IMR-90 (cell line): ENCODE results near the gene C16orf89. TPM values are rescaled to one million over a fixed set of nuclear protein-coding genes. Genes with fewer than 3 reads are reported as not detected.

Source experiments
- ATAC-seq: fragments of 200-7000 bp; cut with Tn5 transposase; 2 replicates; pipeline ENCODE4 v1.9.1; 2020; ENCODE audit warnings: low read depth, mild to moderate bottlenecking, moderate library complexity
- BruUV-seq: library from RNA; stranded (reverse); fragments of 400-500 nt; replicated peaks from 2 replicates; lab custom pipeline; 2021; lab: Mats Ljungman, UMichigan
- CTCF ChIA-PET: fragments of 300-600 bp; formaldehyde crosslinking; extraction: SDS; loops from one replicate; lab custom pipeline; 2021; ENCODE audit warnings: antibody characterized with exemption; lab: Yijun Ruan, JAX
- POLR2A ChIA-PET: fragments of 300-600 bp; sonication (Branson Sonifier 250); formaldehyde crosslinking; loops from one replicate; lab custom pipeline; 2022; ENCODE audit warnings: antibody characterized with exemption; ENCODE audit not compliant: unreplicated experiment; lab: Charles Lee
- DNase-seq: peaks from one replicate; pipeline ENCODE4 v3.0.0; 2013
- H2AFZ ChIP-seq: replicated peaks from 2 replicates; pipeline ENCODE3; 2013; ENCODE audit warnings: low read length, mild to moderate bottlenecking; ENCODE audit not compliant: poor library complexity
- H2AK5ac ChIP-seq: 2 replicates; pipeline ENCODE4 v1.6.1; 2013; ENCODE audit warnings: low read depth, low read length, inconsistent platforms
- H2AK9ac ChIP-seq: replicated peaks from 2 replicates; pipeline ENCODE3; 2013; ENCODE audit warnings: mild to moderate bottlenecking, low read depth, low read length, moderate library complexity; ENCODE audit not compliant: poor library complexity
- H2BK120ac ChIP-seq: 2 replicates; pipeline ENCODE4 v1.6.1; 2013; ENCODE audit warnings: low read depth, low read length, inconsistent platforms
- H2BK15ac ChIP-seq: 3 replicates; pipeline ENCODE4 v1.6.1; 2013; ENCODE audit warnings: low read depth, low read length, inconsistent platforms
- H2BK20ac ChIP-seq: 2 replicates; pipeline ENCODE4 v1.6.1; 2013; ENCODE audit warnings: low read depth, mild to moderate bottlenecking, inconsistent platforms, low read length, moderate library complexity
- H2BK5ac ChIP-seq: 2 replicates; pipeline ENCODE4 v1.6.1; 2013; ENCODE audit warnings: mild to moderate bottlenecking, low read depth, low read length, inconsistent platforms; ENCODE audit not compliant: poor library complexity, severe bottlenecking
- H3K14ac ChIP-seq: replicated peaks from 2 replicates; pipeline ENCODE4 v1.6.1; 2013; ENCODE audit warnings: low read depth, low read length, inconsistent platforms
- H3K18ac ChIP-seq: 2 replicates; pipeline ENCODE4 v1.6.1; 2013; ENCODE audit warnings: low read depth, low read length, control low read depth
- H3K23ac ChIP-seq: 2 replicates; pipeline ENCODE4 v1.6.1; 2013; ENCODE audit warnings: low read depth, low read length, inconsistent platforms
- H3K27ac ChIP-seq: 2 replicates; pipeline ENCODE4 v1.5.1; 2013; ENCODE audit warnings: mild to moderate bottlenecking, control low read depth, low read length; ENCODE audit not compliant: insufficient read depth
- H3K27me3 ChIP-seq: 2 replicates; pipeline ENCODE4 v1.6.1; 2013; ENCODE audit warnings: low read length; ENCODE audit not compliant: control insufficient read depth, insufficient read depth
- H3K36me3 ChIP-seq: 2 replicates; pipeline ENCODE4 v1.6.1; 2013; ENCODE audit warnings: low read length, mixed read lengths; ENCODE audit not compliant: control insufficient read depth, insufficient read depth
- H3K4ac ChIP-seq: 2 replicates; pipeline ENCODE4 v1.6.1; 2013; ENCODE audit warnings: low read depth, low read length, inconsistent platforms
- H3K4me1 ChIP-seq: 2 replicates; pipeline ENCODE4 v1.6.1; 2013; ENCODE audit warnings: low read length, mixed read lengths; ENCODE audit not compliant: control insufficient read depth, insufficient read depth
- H3K4me2 ChIP-seq: 2 replicates; pipeline ENCODE4 v1.6.1; 2013; ENCODE audit warnings: low read depth, mild to moderate bottlenecking, control low read depth, low read length, moderate library complexity
- H3K4me3 ChIP-seq: 2 replicates; pipeline ENCODE4 v1.5.1; 2013; ENCODE audit warnings: low read depth, mild to moderate bottlenecking, control low read depth, low read length, moderate library complexity; ENCODE audit not compliant: insufficient read depth
- H3K56ac ChIP-seq: 2 replicates; pipeline ENCODE4 v1.6.1; 2013; ENCODE audit warnings: low read length, inconsistent platforms; ENCODE audit not compliant: insufficient read depth; ENCODE audit errors: extremely low read depth
- H3K79me1 ChIP-seq, 2 experiments: 2 replicates each; pipeline ENCODE4 v1.6.1; 2013; ENCODE audit warnings: low read length in 2 of 2, inconsistent platforms in 1 of 2, low read depth in 1 of 2
- H3K9ac ChIP-seq: 2 replicates; pipeline ENCODE4 v1.6.1; 2013; ENCODE audit warnings: low read depth, low read length, control low read depth
- H3K9me1 ChIP-seq: 2 replicates; pipeline ENCODE4 v1.6.1; 2013; ENCODE audit warnings: low read length, inconsistent platforms; ENCODE audit not compliant: insufficient read depth
- H3K9me3 ChIP-seq: 2 replicates; pipeline ENCODE4 v1.6.1; 2013; ENCODE audit warnings: low read length; ENCODE audit not compliant: control insufficient read depth, insufficient read depth
- H4K20me1 ChIP-seq: 2 replicates; pipeline ENCODE4 v1.6.1; 2013; ENCODE audit warnings: low read length, inconsistent platforms; ENCODE audit not compliant: insufficient read depth
- H4K5ac ChIP-seq: 2 replicates; pipeline ENCODE4 v1.6.1; 2013; ENCODE audit warnings: mild to moderate bottlenecking, low read depth, low read length, control low read depth
- H4K8ac ChIP-seq, 2 experiments: 2 replicates each; pipeline ENCODE4 v1.6.1; 2013; ENCODE audit warnings: low read depth in 2 of 2, low read length in 2 of 2, control low read depth in 1 of 2, inconsistent platforms in 1 of 2
- H4K91ac ChIP-seq: 2 replicates; pipeline ENCODE4 v1.6.1; 2013; ENCODE audit warnings: low read depth, low read length, inconsistent platforms; ENCODE audit not compliant: insufficient read depth
- BHLHE40 ChIP-seq: fragments of 150-350 bp; IDR thresholded peaks from 2 replicates; pipeline ENCODE4 v1.6.1; 2016; ENCODE audit warnings: mild to moderate bottlenecking, low read depth, low read length
- CEBPB ChIP-seq: IDR thresholded peaks from 2 replicates; pipeline ENCODE4 v1.6.1; 2012; ENCODE audit warnings: low read depth, low read length, improper control_type of control experiment
- CHD1 ChIP-seq: IDR thresholded peaks from 2 replicates; pipeline ENCODE4 v1.6.1; 2012; ENCODE audit warnings: low read depth, low read length, improper control_type of control experiment
- FOS ChIP-seq: fragments of 150-350 bp; IDR thresholded peaks from 2 replicates; pipeline ENCODE4 v1.6.1; 2016; ENCODE audit warnings: low read depth, low read length
- MAFK ChIP-seq: IDR thresholded peaks from 2 replicates; pipeline ENCODE4 v1.6.1; 2012; ENCODE audit warnings: low read depth, low read length, improper control_type of control experiment
- MAZ ChIP-seq: IDR thresholded peaks from 2 replicates; pipeline ENCODE4 v1.6.1; 2012; ENCODE audit warnings: low read depth, mild to moderate bottlenecking, low read length, improper control_type of control experiment, moderate library complexity, borderline replicate concordance
- MXI1 ChIP-seq: IDR thresholded peaks from 2 replicates; pipeline ENCODE4 v1.6.1; 2012; ENCODE audit warnings: low read depth, mild to moderate bottlenecking, low read length, moderate library complexity, borderline replicate concordance
- NFE2L2 ChIP-seq: fragments of 150-350 bp; IDR thresholded peaks from 2 replicates; pipeline ENCODE4 v1.6.1; 2016; ENCODE audit warnings: low read depth, mild to moderate bottlenecking, low read length
- POLR2A ChIP-seq: IDR thresholded peaks from 2 replicates; pipeline ENCODE4 v1.6.1; 2012; ENCODE audit warnings: mild to moderate bottlenecking, low read depth, low read length
- RAD21 ChIP-seq: IDR thresholded peaks from 2 replicates; pipeline ENCODE4 v1.6.1; 2012; ENCODE audit warnings: low read length, improper control_type of control experiment
- RCOR1 ChIP-seq: IDR thresholded peaks from 2 replicates; pipeline ENCODE4 v1.6.1; 2012; ENCODE audit warnings: mild to moderate bottlenecking, low read length, improper control_type of control experiment; ENCODE audit not compliant: insufficient replicate concordance
- RFX5 ChIP-seq: IDR thresholded peaks from 2 replicates; pipeline ENCODE4 v1.8.0; 2012; ENCODE audit warnings: low read depth, mild to moderate bottlenecking, low read length, moderate library complexity
- SMC3 ChIP-seq: fragments of 150-350 bp; IDR thresholded peaks from 2 replicates; pipeline ENCODE4 v1.6.1; 2016; ENCODE audit warnings: low read depth, mild to moderate bottlenecking, antibody characterized with exemption, low read length, moderate library complexity
- WGBS, 2 experiments: methylation state at CpG; one replicate each; pipeline versions ENCODE4 v1.1.5 to v1.1.7; 2013; ENCODE audit warnings: missing lambda C conversion rate in 2 of 2; ENCODE audit not compliant: insufficient read length in 1 of 2; ENCODE audit errors: extremely low coverage in 2 of 2; 5-methylcytosine and 5-hydroxymethylcytosine counted together
- dilution Hi-C: fragments of 300-500 bp; cut with HindIII; formaldehyde crosslinking; loops from one replicate; pipeline ENCODE4 v1.14.3; 2018; ENCODE audit warnings: low sequenced_read_pairs; ENCODE audit not compliant: unreplicated experiment
- in situ Hi-C: fragments of 300-500 bp; cut with MboI; formaldehyde crosslinking; loops from 3 replicates; pipeline ENCODE4 v1.14.3; 2019; ENCODE audit warnings: low sequenced_read_pairs, inconsistent platforms, mixed read lengths
- intact Hi-C: fragments of 100-400 bp; cut with micrococcal nuclease; formaldehyde crosslinking; loops from 2 replicates; pipeline ENCODE4 v1.10.0; 2022
- polyA plus RNA-seq, 3 experiments: library from polyadenylated mRNA; depleted of rRNA; stranded (reverse); fragments of >200 nt; gene quantifications; 2 replicates each; pipeline ENCODE4 v1.2.3, GENCODE V29; 2012; ENCODE audit warnings: low replicate concordance in 1 of 3
- total RNA-seq: library from RNA; depleted of rRNA; stranded (reverse); fragments of >200 nt; gene quantifications from 2 replicates; pipeline ENCODE4 v1.2.3, GENCODE V29; 2012
- TF ChIP-seq, protein P1 (sequence below): fragments of 150-350 bp; IDR thresholded peaks from 2 replicates; pipeline ENCODE4 v1.6.1; 2017; ENCODE audit warnings: mild to moderate bottlenecking, antibody characterized with exemption, low read length, low read depth
- TF ChIP-seq, protein P2 (sequence below): conservative IDR thresholded peaks from 2 replicates; pipeline ENCODE4 v1.5.1; 2012; ENCODE audit warnings: mild to moderate bottlenecking, low read depth, low read length, improper control_type of control experiment
- TF ChIP-seq, protein P3 (sequence below): fragments of 150-350 bp; IDR thresholded peaks from 2 replicates; pipeline ENCODE4 v1.6.1; 2016; ENCODE audit warnings: low read depth, mild to moderate bottlenecking, low read length, moderate library complexity, borderline replicate concordance

Gene C16orf89
- total and polyA plus RNA-seq, 2 of the 4 experiments (the other 2 are of a cell fraction), result 0.17 to 0.18 TPM

DNA sequence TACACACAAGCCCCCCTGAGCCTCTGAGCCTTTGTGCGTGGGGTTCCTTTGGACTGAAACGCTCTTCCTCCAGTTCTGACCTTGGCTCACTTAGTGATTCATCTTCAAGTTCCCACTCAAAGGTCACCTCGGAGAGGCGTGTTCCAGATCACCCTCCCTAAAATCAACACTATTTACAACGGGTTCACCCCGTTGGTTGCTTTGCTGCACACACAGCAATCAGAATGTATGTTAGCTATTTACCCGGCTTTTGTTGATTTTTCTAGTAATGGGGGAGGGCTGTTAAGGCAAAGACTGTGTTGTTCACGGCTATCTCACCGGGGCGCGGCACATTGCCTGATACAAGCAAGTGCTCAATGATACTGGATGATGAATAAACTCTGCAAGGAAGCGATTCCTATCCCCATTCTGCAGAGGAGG lies 33.0 kb downstream of the C16orf89 start:
- H3K27me3 ChIP-seq, result no peaks in the 10 kb centered on the region
- H3K4ac ChIP-seq, result no peak overlapping the region; the same call in 1 of the 2 replicates
- H3K56ac ChIP-seq, result no peak overlapping the region
- peak overlapping the region; percentile 98 for H3K4me2 ChIP-seq
- peaks cover 3 to 13% of the 10 kb centered on the region in 2 experiments; a peak in 2 of 4 replicates for H3K79me1 ChIP-seq
- H3K36me3 ChIP-seq, result 0 out of 2 replicates have a peak, but pooled peaks cover 1% of the 10 kb centered on the region
- H4K91ac ChIP-seq, result no peak overlapping the region
- H4K20me1 ChIP-seq, result no peaks in the 10 kb centered on the region
- peaks cover 3% of the 10 kb centered on the region; the same call in 1 of the 2 replicates for H3K4me1 ChIP-seq
- H3K9ac ChIP-seq, result peak overlapping the region; percentile 62
- H2BK15ac ChIP-seq, result no peak overlapping the region
- H2AFZ ChIP-seq, result peak overlapping the region; percentile 99
- H3K18ac ChIP-seq, result no peak overlapping the region
- H4K8ac ChIP-seq, result peak overlapping the region; percentile 85 to 90; a peak in 3 of 4 replicates
- CTCF ChIA-PET, result no interaction called here
- H2BK5ac ChIP-seq, result no peak overlapping the region
- TF ChIP-seq CEBPB (no peak), MXI1 (no peak), BHLHE40 (no peak), CHD1 (no peak), RFX5 (no peak), RAD21 (no peak), FOS (no peak), RCOR1 (no peak), NFE2L2 (no peak), MAZ (no peak), SMC3 (no peak), POLR2A (no peak), MAFK (no peak)
- TF ChIP-seq, protein P1, sequence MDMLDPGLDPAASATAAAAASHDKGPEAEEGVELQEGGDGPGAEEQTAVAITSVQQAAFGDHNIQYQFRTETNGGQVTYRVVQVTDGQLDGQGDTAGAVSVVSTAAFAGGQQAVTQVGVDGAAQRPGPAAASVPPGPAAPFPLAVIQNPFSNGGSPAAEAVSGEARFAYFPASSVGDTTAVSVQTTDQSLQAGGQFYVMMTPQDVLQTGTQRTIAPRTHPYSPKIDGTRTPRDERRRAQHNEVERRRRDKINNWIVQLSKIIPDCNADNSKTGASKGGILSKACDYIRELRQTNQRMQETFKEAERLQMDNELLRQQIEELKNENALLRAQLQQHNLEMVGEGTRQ, result no peak
- TF ChIP-seq, protein P2, sequence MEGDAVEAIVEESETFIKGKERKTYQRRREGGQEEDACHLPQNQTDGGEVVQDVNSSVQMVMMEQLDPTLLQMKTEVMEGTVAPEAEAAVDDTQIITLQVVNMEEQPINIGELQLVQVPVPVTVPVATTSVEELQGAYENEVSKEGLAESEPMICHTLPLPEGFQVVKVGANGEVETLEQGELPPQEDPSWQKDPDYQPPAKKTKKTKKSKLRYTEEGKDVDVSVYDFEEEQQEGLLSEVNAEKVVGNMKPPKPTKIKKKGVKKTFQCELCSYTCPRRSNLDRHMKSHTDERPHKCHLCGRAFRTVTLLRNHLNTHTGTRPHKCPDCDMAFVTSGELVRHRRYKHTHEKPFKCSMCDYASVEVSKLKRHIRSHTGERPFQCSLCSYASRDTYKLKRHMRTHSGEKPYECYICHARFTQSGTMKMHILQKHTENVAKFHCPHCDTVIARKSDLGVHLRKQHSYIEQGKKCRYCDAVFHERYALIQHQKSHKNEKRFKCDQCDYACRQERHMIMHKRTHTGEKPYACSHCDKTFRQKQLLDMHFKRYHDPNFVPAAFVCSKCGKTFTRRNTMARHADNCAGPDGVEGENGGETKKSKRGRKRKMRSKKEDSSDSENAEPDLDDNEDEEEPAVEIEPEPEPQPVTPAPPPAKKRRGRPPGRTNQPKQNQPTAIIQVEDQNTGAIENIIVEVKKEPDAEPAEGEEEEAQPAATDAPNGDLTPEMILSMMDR, result no peak
- TF ChIP-seq, protein P3, sequence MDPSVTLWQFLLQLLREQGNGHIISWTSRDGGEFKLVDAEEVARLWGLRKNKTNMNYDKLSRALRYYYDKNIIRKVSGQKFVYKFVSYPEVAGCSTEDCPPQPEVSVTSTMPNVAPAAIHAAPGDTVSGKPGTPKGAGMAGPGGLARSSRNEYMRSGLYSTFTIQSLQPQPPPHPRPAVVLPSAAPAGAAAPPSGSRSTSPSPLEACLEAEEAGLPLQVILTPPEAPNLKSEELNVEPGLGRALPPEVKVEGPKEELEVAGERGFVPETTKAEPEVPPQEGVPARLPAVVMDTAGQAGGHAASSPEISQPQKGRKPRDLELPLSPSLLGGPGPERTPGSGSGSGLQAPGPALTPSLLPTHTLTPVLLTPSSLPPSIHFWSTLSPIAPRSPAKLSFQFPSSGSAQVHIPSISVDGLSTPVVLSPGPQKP, result no peak
- no peak overlapping the region for H2AK5ac ChIP-seq
- H2BK20ac ChIP-seq, result no peak overlapping the region
- H3K9me1 ChIP-seq, result peaks cover 8% of the 10 kb centered on the region
- peak overlapping the region; percentile 44 for H2AK9ac ChIP-seq
- POLR2A ChIA-PET, result no interaction called here
- in situ Hi-C loops (no loop called here), intact Hi-C loops (loop anchor here (5.0 kb wide), 1 partner anchor 185 kb away; the partner anchor contains the start of genes GLYR1 and UBN1), dilution Hi-C loops (no loop called here)
- no TSS peak for BruUV-seq
- H2BK120ac ChIP-seq, result no peak overlapping the region
- H3K4me3 ChIP-seq, result peak overlapping the region; percentile 86
- no peak overlapping the region for H3K14ac ChIP-seq
- no peak overlapping the region for H3K27ac ChIP-seq
- DNase-seq (no peak), ATAC-seq (no peak)
- WGBS, 2 experiments, result 25% methylated on average over 4 of the region's 12 CpGs; no CpG with 5 or more reads in 1 of the 2 experiments
- H3K9me3 ChIP-seq, result no peaks in the 10 kb centered on the region
- peak overlapping the region; percentile 59 for H4K5ac ChIP-seq
- peak overlapping the region; percentile 13; the same call in 1 of the 2 replicates for H3K23ac ChIP-seq
